ENCODE data around the gene PRSS56.

The PRSS56 gene

DNA sequence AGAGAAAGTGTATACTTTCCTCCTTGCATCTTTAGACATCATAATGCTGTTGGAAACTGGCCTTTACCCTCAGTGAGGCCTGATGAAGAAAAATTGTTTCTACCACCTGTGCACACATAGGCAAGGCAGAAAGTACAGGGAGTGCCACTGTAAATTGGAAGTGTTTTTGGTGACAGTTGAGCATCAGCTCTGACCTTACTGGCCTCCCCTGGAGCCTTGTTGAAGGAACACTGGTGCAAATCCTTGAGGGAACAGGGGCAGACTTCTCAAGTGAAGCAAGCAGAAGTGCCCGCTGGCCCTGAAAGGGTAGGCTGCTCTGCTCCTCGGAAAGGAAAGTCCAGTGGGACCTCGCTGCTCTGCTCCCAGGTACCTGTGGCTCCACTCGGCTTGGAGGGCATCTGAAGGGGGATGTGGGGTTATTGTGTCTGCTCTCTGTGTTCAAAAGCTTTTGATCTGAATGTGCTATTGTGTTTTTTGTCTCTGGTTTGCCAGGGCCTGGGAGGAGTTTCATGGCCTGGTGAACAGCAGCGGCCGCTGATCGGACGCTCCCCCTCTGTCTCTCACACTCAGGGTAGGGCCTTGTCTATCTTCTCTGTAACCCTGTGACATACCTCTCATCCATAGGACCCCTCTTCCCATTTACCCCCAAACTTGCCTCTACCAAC is 53.7 kb downstream of the PRSS56 start:
- no peak overlapping the region for H3K27ac ChIP-seq (ENCODE audit: low read depth, low read length)
- H3K79me1 ChIP-seq (ENCODE audit: low read length): no peaks in the 10 kb centered on the region
- WGBS (ENCODE audit: extremely low coverage, insufficient coverage, insufficient read length): no CpG with 5 or more reads among the region's 8 CpGs
- no peaks in the 10 kb centered on the region for H3K9me3 ChIP-seq (ENCODE audit: insufficient read depth, low read depth, low read length)
- no peak overlapping the region for H2BK12ac ChIP-seq (ENCODE audit: low read length)
- no peak overlapping the region for H3K23ac ChIP-seq (ENCODE audit: low read length)
- H2AFZ ChIP-seq (ENCODE audit: insufficient read depth, low read length, poor library complexity): no peak overlapping the region
- no peaks in the 10 kb centered on the region for H3K79me2 ChIP-seq (ENCODE audit: control insufficient read depth, insufficient read depth, low read length, poor library complexity)
- no peak overlapping the region for H3K14ac ChIP-seq (ENCODE audit: low read length)
- H4K8ac ChIP-seq (ENCODE audit: low read depth, low read length): no peak overlapping the region
- peaks cover 0 to 3% of the 10 kb centered on the region in 2 experiments for H3K4me1 ChIP-seq (ENCODE audit: control insufficient read depth in 1 of 2, insufficient read depth in 2 of 2, low read length in 2 of 2)
- no peak overlapping the region for H4K91ac ChIP-seq (ENCODE audit: low read depth, low read length)
- peaks cover 16 to 35% of the 10 kb centered on the region in 2 experiments for H3K36me3 ChIP-seq (ENCODE audit: control insufficient read depth in 1 of 2, insufficient read depth in 2 of 2, low read length in 2 of 2)
- no peak overlapping the region for H3K18ac ChIP-seq (ENCODE audit: low read length)
- H3K4me3 ChIP-seq (ENCODE audit: low read depth, low read length): no peak overlapping the region
- no peak for DNase-seq
- H3K27me3 ChIP-seq (ENCODE audit: insufficient read depth, low read length): no peaks in the 10 kb centered on the region
- H2BK5ac ChIP-seq (ENCODE audit: low read depth, low read length, poor library complexity): no peak overlapping the region
- H4K12ac ChIP-seq (ENCODE audit: low read depth, low read length): no peak overlapping the region
- H3K9ac ChIP-seq (ENCODE audit: low read length): no peak overlapping the region
- H2AK5ac ChIP-seq (ENCODE audit: low read length): no peak overlapping the region
- H3K4me2 ChIP-seq (ENCODE audit: low read length): no peak overlapping the region
- no peak overlapping the region for H3K4ac ChIP-seq (ENCODE audit: low read depth, low read length)
- no peak overlapping the region for H2BK120ac ChIP-seq (ENCODE audit: insufficient read depth, low read length, poor library complexity)

DNA sequence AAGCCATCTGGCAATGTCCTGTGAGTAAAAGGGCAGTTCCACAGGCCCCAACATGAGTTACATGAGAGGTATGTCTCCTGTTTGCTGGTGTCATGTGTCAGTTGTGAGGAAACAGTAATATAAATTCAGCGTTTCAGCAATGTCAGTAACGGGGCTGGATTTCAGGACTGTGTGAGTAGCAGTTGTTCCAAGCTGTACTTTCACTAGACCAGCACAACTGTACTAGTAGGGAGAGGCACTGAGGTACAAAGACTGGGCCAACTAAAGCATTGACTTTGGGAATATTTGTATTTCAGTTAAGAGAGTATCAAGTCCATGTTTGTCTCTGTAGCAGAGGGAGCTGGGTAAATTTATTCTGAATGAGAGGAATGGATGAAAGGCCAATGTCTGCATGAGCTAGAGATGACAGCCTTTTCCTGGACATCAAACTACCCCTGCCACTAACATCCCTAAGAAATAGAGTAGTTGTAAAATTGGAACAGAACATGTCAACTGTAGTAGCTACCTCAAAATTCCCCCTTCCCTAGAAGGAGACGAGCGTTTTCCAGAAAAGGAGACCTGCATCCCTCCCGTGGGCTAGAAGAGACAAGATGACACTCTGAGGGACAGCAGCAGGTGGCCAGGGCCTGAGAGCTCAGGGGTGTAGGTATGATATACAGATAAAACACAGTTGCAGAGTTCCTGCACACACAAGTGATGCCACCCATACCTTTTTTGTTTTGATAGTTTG is 54.7 kb downstream of the PRSS56 start:
- H3K14ac ChIP-seq (ENCODE audit: low read length): no peak overlapping the region
- no peak overlapping the region for H3K4me3 ChIP-seq (ENCODE audit: low read depth, low read length)
- H3K4me2 ChIP-seq (ENCODE audit: low read length): no peak overlapping the region
- no peaks in the 10 kb centered on the region for H3K79me1 ChIP-seq (ENCODE audit: low read length)
- H3K27ac ChIP-seq (ENCODE audit: low read depth, low read length): no peak overlapping the region
- H3K23ac ChIP-seq (ENCODE audit: low read length): no peak overlapping the region
- no peak overlapping the region for H4K91ac ChIP-seq (ENCODE audit: low read depth, low read length)
- no peak overlapping the region for H3K9ac ChIP-seq (ENCODE audit: low read length)
- no peak overlapping the region for H3K4ac ChIP-seq (ENCODE audit: low read depth, low read length)
- H3K4me1 ChIP-seq (ENCODE audit: control insufficient read depth in 1 of 2, insufficient read depth in 2 of 2, low read length in 2 of 2): peaks cover 0 to 3% of the 10 kb centered on the region in 2 experiments
- no peak overlapping the region for H3K18ac ChIP-seq (ENCODE audit: low read length)
- WGBS (ENCODE audit: extremely low coverage, insufficient coverage, insufficient read length): no CpG with 5 or more reads among the region's 5 CpGs
- H2AFZ ChIP-seq (ENCODE audit: insufficient read depth, low read length, poor library complexity): no peak overlapping the region
- no peak for DNase-seq
- no peak overlapping the region for H2BK12ac ChIP-seq (ENCODE audit: low read length)
- H3K36me3 ChIP-seq (ENCODE audit: control insufficient read depth in 1 of 2, insufficient read depth in 2 of 2, low read length in 2 of 2): peaks cover 10 to 26% of the 10 kb centered on the region in 2 experiments
- no peak overlapping the region for H2AK5ac ChIP-seq (ENCODE audit: low read length)
- H2BK5ac ChIP-seq (ENCODE audit: low read depth, low read length, poor library complexity): no peak overlapping the region
- H3K79me2 ChIP-seq (ENCODE audit: control insufficient read depth, insufficient read depth, low read length, poor library complexity): no peaks in the 10 kb centered on the region
- H4K12ac ChIP-seq (ENCODE audit: low read depth, low read length): no peak overlapping the region
- no peaks in the 10 kb centered on the region for H3K27me3 ChIP-seq (ENCODE audit: insufficient read depth, low read length)
- no peaks in the 10 kb centered on the region for H3K9me3 ChIP-seq (ENCODE audit: insufficient read depth, low read depth, low read length)
- no peak overlapping the region for H4K8ac ChIP-seq (ENCODE audit: low read depth, low read length)
- H2BK120ac ChIP-seq (ENCODE audit: insufficient read depth, low read length, poor library complexity): no peak overlapping the region
